Activated CD4-positive, alpha-beta T cell treated with anti-CD3 and anti-CD28 coated beads for 36 hours (primary cell): ENCODE results near the gene PLXNA1. TPM values are rescaled to one million over a fixed set of nuclear protein-coding genes. Genes with fewer than 3 reads are reported as not detected.
A peak's percentile ranks its signal among the peaks of the same experiment; 100 is the strongest.

Source experiments
- ATAC-seq: fragments of 200-7000 bp; cut with Tn5 transposase; one replicate; pipeline ENCODE4 v1.10.0; 2021; ENCODE audit warnings: mild to moderate bottlenecking, moderate library complexity
- CTCF ChIA-PET: fragments of 350-600 bp; sonication (Branson Sonifier 250); formaldehyde crosslinking; loops from one replicate; lab custom pipeline; 2021; ENCODE audit warnings: antibody characterized with exemption; lab: Charles Lee
- POLR2A ChIA-PET: fragments of 350-600 bp; sonication (Branson Sonifier 250); formaldehyde crosslinking; loops from one replicate; lab custom pipeline; 2021; ENCODE audit warnings: antibody characterized with exemption, inconsistent platforms; lab: Charles Lee
- DNase-seq: peaks from one replicate; pipeline ENCODE4 v3.0.0-alpha.2; 2020
- H3K27ac Mint-ChIP-seq: one replicate; pipeline ENCODE4 v1.8.0; 2021; ENCODE audit warnings: mixed read lengths
- H3K27me3 Mint-ChIP-seq: one replicate; pipeline ENCODE4 v1.8.0; 2021; ENCODE audit warnings: mixed read lengths
- H3K36me3 Mint-ChIP-seq: one replicate; pipeline ENCODE4 v1.8.0; 2021; ENCODE audit warnings: low read depth, mixed read lengths
- H3K4me1 Mint-ChIP-seq: one replicate; pipeline ENCODE4 v1.8.0; 2021; ENCODE audit warnings: mixed read lengths
- H3K4me3 Mint-ChIP-seq: one replicate; pipeline ENCODE4 v1.8.0; 2021; ENCODE audit warnings: mild to moderate bottlenecking, moderate library complexity, mixed read lengths
- H3K9me3 Mint-ChIP-seq: one replicate; pipeline ENCODE4 v1.8.0; 2021; ENCODE audit warnings: low read depth, mixed read lengths
- intact Hi-C, 2 experiments: fragments of 100-400 bp; cut with DNase I in 1 of 2; cut with micrococcal nuclease in 1 of 2; formaldehyde crosslinking; loops; one replicate each; pipeline versions ENCODE4 v1.14.2 to v1.15.1; 2022 to 2024; cut with DNase I, micrococcal nuclease
- total RNA-seq, 2 experiments: library from RNA; stranded (reverse); gene quantifications; one replicate each; pipeline ENCODE4 v1.2.3, GENCODE V29; 2021

Gene PLXNA1
- total RNA-seq, 2 experiments from 2014 or later = 6.7 to 8.8 TPM

- Mint-ChIP-seq H3K9me3 (peaks cover 10% of the 10 kb centered on the region), H3K4me3 (no peak overlapping the region), H3K36me3 (no peaks in the 10 kb centered on the region), H3K27me3 (peaks cover 2% of the 10 kb centered on the region), H3K27ac (no peak overlapping the region), H3K4me1 (no peaks in the 10 kb centered on the region)
- intact Hi-C loops = no loop called here
- POLR2A ChIA-PET = no interaction called here
- no peak for DNase-seq
- CTCF ChIA-PET = interaction anchor here (0.7 kb wide), 1 partner anchor 9 kb away, joined by 3 read pairs; no protein-coding TSS in a partner anchor
- ATAC-seq = no peak
Measured at GRCh38 chr3:126971891-126972351, 11.0 kb upstream of the PLXNA1 start.

DNA sequence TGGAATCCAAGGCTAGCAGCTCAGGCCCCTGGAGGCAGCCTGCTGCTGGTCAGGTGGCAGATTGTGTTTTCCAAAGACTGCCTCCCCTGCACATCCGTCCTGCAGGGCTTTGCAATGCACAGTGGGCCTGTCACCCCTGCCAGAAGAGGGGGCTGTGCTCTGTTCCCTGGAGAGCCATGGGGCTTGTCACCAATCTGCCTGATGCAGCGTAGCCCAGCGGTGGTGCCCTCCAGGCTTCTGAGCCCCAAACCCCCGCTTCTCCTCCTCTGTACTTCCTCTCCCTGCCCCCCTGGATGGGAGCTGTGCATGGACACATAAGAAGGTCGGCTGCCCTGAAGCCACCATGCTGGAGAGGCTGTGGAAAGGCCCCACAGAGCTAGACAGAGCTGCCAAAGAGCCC is 10.0 kb upstream of the PLXNA1 start:
- peaks cover 10% of the 10 kb centered on the region for H3K9me3 Mint-ChIP-seq
- POLR2A ChIA-PET = no interaction called here
- no peak for DNase-seq
- H3K4me3 Mint-ChIP-seq = no peak overlapping the region
- peaks cover 3% of the 10 kb centered on the region for H3K27me3 Mint-ChIP-seq
- no peak overlapping the region for H3K27ac Mint-ChIP-seq
- H3K36me3 Mint-ChIP-seq = no peaks in the 10 kb centered on the region
- CTCF ChIA-PET = no interaction called here
- ATAC-seq = no peak
- H3K4me1 Mint-ChIP-seq = no peaks in the 10 kb centered on the region
- intact Hi-C loops = no loop called here

DNA sequence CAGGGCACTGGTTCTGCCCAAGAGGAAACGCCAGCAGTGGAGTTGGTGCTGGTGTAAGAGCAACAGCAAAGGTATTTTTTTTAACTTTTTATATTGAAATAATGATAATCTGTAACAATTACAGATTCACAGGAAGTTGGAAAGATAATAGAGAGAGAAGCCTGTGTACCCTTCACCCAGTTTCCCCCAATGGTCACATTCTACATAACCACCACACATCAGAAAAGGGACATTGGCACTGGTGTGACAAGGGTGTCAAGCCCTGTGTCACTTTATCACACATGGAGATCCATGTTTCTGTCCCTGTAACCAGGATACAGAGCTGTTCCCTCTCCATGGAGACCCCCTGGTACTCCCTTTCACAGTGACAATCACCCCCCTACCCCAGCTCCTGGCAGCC is 9.1 kb upstream of the PLXNA1 start:
- Mint-ChIP-seq H3K27me3 (peaks cover 10% of the 10 kb centered on the region), H3K9me3 (peaks cover 10% of the 10 kb centered on the region), H3K27ac (no peak overlapping the region), H3K4me1 (no peaks in the 10 kb centered on the region), H3K4me3 (no peak overlapping the region), H3K36me3 (no peaks in the 10 kb centered on the region)
- intact Hi-C loops = no loop called here
- DNase-seq (no peak), ATAC-seq (no peak)
- ChIA-PET CTCF (no interaction called here), POLR2A (interaction anchor here (0.5 kb wide), 1 partner anchor 10 kb away, joined by 3 read pairs; no protein-coding TSS in a partner anchor)

DNA sequence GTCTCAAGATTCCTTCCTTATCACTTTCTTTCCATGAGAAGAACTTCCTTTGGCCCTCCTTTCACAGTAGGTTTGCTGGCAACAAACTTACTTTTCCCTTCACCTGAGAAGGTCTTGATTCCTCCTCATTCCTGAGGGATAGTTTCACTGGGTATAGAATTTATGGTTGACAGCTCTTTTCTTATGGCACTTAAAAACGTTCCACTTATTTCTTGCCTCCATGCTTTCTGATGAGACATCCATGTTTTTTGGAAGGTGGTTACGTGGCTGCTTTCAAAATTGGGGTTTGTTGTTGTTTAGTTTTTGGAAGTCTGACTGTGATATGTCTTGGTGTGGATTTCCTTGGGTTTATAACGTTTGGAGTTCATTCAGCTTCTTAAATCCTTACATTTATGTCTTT is 8.2 kb upstream of the PLXNA1 start:
- peaks cover 10% of the 10 kb centered on the region for H3K27me3 Mint-ChIP-seq
- ATAC-seq = no peak

GRCh38 chr3:126976906-126977305 is 6.0 kb upstream of the PLXNA1 start:
- intact Hi-C loops = no loop called here
- Mint-ChIP-seq H3K36me3 (no peaks in the 10 kb centered on the region), H3K9me3 (peaks cover 10% of the 10 kb centered on the region), H3K4me3 (no peak overlapping the region), H3K27ac (no peak overlapping the region), H3K4me1 (peaks cover 13% of the 10 kb centered on the region), H3K27me3 (peaks cover 10% of the 10 kb centered on the region)
- ChIA-PET POLR2A (no interaction called here), CTCF (no interaction called here)
- DNase-seq (no peak), ATAC-seq (no peak)

More for the DNA sequence above, 8.2 kb upstream of the PLXNA1 start:
- Mint-ChIP-seq H3K4me1 (peaks cover 6% of the 10 kb centered on the region), H3K4me3 (no peak overlapping the region), H3K36me3 (no peaks in the 10 kb centered on the region), H3K27ac (no peak overlapping the region), H3K9me3 (peaks cover 10% of the 10 kb centered on the region)
- POLR2A ChIA-PET = interaction anchor here (0.7 kb wide), 1 partner anchor 19 kb away, joined by 3 read pairs; no protein-coding TSS in a partner anchor
- intact Hi-C loops = no loop called here
- DNase-seq = no peak
- CTCF ChIA-PET = no interaction called here

DNA sequence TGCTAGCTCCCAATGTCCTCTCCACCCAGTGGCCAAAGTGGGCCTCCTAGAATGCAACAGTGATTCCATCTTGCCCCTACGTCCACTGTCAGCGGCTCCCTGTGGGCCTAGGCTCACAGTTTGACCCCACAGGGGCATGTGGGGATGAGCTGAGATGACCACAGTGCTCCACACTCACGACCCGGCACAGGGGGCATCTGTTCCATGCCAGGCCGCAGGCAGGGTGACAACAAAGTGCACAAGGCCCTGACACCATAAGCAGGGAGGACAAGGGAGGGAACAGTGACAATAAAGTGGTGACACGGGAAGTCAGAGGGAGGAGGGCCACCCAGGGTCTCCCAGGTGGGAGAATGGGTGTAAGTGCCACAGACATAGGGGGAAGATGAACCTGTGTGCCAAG is 5.1 kb upstream of the PLXNA1 start:
- H3K4me1 Mint-ChIP-seq = peaks cover 18% of the 10 kb centered on the region
- H3K9me3 Mint-ChIP-seq = peaks cover 10% of the 10 kb centered on the region
- no peak overlapping the region for H3K4me3 Mint-ChIP-seq
- CTCF ChIA-PET = interaction anchor here (0.6 kb wide), 1 partner anchor 1344 kb away, joined by 3 read pairs; no protein-coding TSS in a partner anchor
- peaks cover 10% of the 10 kb centered on the region for H3K27me3 Mint-ChIP-seq
- POLR2A ChIA-PET = no interaction called here
- ATAC-seq (no peak), DNase-seq (no peak)
- no peak overlapping the region for H3K27ac Mint-ChIP-seq
- intact Hi-C loops = no loop called here
- no peaks in the 10 kb centered on the region for H3K36me3 Mint-ChIP-seq

- peaks cover 18% of the 10 kb centered on the region for H3K4me1 Mint-ChIP-seq
- intact Hi-C loops = no loop called here
- DNase-seq (no peak), ATAC-seq (no peak)
- H3K9me3 Mint-ChIP-seq = peaks cover 10% of the 10 kb centered on the region
- no peak overlapping the region for H3K4me3 Mint-ChIP-seq
- H3K36me3 Mint-ChIP-seq = no peaks in the 10 kb centered on the region
- ChIA-PET CTCF (no interaction called here), POLR2A (no interaction called here)
- no peak overlapping the region for H3K27ac Mint-ChIP-seq
- peaks cover 10% of the 10 kb centered on the region for H3K27me3 Mint-ChIP-seq
Measured at GRCh38 chr3:126978291-126978690, 4.6 kb upstream of the PLXNA1 start.

DNA sequence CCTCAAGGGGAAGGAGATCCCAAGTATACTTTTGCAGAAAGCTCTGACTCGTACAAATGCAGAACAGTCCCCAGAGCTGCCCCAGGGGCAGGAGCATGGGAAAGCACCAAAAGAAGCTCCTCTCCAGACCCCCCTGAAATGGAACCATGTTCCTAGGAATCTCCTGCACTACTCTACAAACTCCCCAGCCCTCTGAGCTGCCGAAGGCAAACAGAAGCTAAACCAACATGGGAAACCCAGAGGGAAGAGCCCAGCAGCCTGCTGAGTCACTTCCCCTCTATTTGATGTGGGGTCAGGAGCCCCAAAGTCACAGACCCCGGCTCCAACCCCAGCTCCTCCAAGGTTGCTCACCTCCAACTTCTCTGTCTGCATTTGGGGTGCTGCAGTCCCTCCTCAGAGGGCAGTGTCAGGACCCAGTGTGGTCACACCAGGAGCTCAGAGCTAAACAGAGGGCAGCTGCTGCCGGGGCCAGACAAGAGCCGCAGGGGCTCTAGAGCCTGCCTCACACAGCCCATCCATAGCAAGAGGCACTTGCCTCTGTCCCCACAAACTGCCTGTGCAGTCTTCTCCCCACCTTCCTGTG is 3.8 kb upstream of the PLXNA1 start:
- peaks cover 9% of the 10 kb centered on the region for H3K9me3 Mint-ChIP-seq
- no peak overlapping the region for H3K4me3 Mint-ChIP-seq
- intact Hi-C loops = no loop called here
- peaks cover 10% of the 10 kb centered on the region for H3K27me3 Mint-ChIP-seq
- ATAC-seq (no peak), DNase-seq (no peak)
- H3K36me3 Mint-ChIP-seq = no peaks in the 10 kb centered on the region
- peaks cover 18% of the 10 kb centered on the region for H3K4me1 Mint-ChIP-seq
- CTCF ChIA-PET = no interaction called here
- POLR2A ChIA-PET = interaction anchor here (0.6 kb wide), 1 partner anchor 718 kb away, joined by 3 read pairs; no protein-coding TSS in a partner anchor
- no peak overlapping the region for H3K27ac Mint-ChIP-seq

GRCh38 chr3:126980266-126980811 is 2.6 kb upstream of the PLXNA1 start:
- H3K27me3 Mint-ChIP-seq = peaks cover 8% of the 10 kb centered on the region
- H3K4me3 Mint-ChIP-seq = no peak overlapping the region
- H3K36me3 Mint-ChIP-seq = no peaks in the 10 kb centered on the region
- ATAC-seq (no peak), DNase-seq (no peak)
- peaks cover 20% of the 10 kb centered on the region for H3K4me1 Mint-ChIP-seq
- intact Hi-C loops = loop anchor here (5.0 to 10.0 kb wide), 5 partner anchors 276 to 1066 kb away; partner anchors contain the start of gene CHCHD6 (in 1 of the 2)
- H3K9me3 Mint-ChIP-seq = no peaks in the 10 kb centered on the region
- CTCF ChIA-PET = interaction anchor here (0.6 to 0.7 kb wide), 2 partner anchors 28 to 662 kb away, joined by 3 to 4 read pairs; no protein-coding TSS in a partner anchor
- POLR2A ChIA-PET = no interaction called here
- no peak overlapping the region for H3K27ac Mint-ChIP-seq

GRCh38 chr3:126982126-126982470 is 817 bp upstream of the PLXNA1 start:
- ChIA-PET POLR2A (no interaction called here), CTCF (interaction anchor here (0.6 to 1.0 kb wide), 3 partner anchors 16 to 670 kb away, joined by 3 to 5 read pairs (median 3); no protein-coding TSS in a partner anchor)
- Mint-ChIP-seq H3K9me3 (no peaks in the 10 kb centered on the region), H3K4me1 (peaks cover 20% of the 10 kb centered on the region), H3K27ac (peak overlapping the region; percentile 88), H3K36me3 (no peaks in the 10 kb centered on the region), H3K4me3 (peak overlapping the region; percentile 74), H3K27me3 (peaks cover 8% of the 10 kb centered on the region)
- ATAC-seq (peak; percentile 59), DNase-seq (peak; percentile 78)
- intact Hi-C loops = loop anchor here (1.0 to 10.0 kb wide), 17 partner anchors 71 to 1067 kb away; partner anchors contain the start of genes CHCHD6 (in 2 of the 2), KLF15 (in 1 of the 2), MCM2 (in 1 of the 2) and SLC41A3 (in 1 of the 2)

DNA sequence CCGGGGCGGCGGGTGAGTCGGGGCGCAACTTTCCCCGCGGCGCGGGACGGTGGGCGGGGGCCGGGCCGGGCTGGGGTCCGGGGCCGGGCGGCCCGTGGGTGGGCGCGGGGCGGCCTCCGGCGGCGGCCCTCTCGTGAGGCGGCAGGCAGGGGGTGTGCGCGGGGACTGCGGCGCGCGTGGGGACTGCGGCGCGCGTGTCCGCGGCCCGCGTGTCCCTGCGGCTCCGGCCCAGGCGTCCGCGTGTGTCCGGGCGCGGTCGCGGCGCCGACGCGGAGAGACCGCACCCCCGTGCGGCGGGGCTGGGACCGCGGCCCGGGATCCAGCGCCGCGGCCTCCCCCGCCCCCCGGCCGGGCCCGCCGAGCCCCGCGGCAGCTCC is 349 bp downstream of the PLXNA1 start:
- intact Hi-C loops = loop anchor here (2.0 to 10.0 kb wide), 8 partner anchors 278 to 1068 kb away; partner anchors contain the start of genes CHCHD6 (in 1 of the 2), KLF15 (in 1 of the 2) and SLC41A3 (in 1 of the 2)
- peaks cover 20% of the 10 kb centered on the region for H3K4me1 Mint-ChIP-seq
- peaks cover 3% of the 10 kb centered on the region for H3K27me3 Mint-ChIP-seq
- no peaks in the 10 kb centered on the region for H3K9me3 Mint-ChIP-seq
- ATAC-seq (no peak), DNase-seq (no peak)
- H3K36me3 Mint-ChIP-seq = no peaks in the 10 kb centered on the region
- ChIA-PET POLR2A (no interaction called here), CTCF (interaction anchor here (1.1 kb wide), 1 partner anchor 11 kb away, joined by 3 read pairs; no protein-coding TSS in a partner anchor)
- H3K4me3 Mint-ChIP-seq = no peak overlapping the region
- H3K27ac Mint-ChIP-seq = no peak overlapping the region
